PC-3 (cell line): ENCODE measurements around the gene PLAAT1. TPM values are rescaled to one million over a fixed set of nuclear protein-coding genes. Genes with fewer than 3 reads are reported as not detected.

Experiments
- ATAC-seq: fragments of 200-7000 bp; cut with Tn5 transposase; 2 replicates; pipeline ENCODE4 v1.9.1; 2020; ENCODE audit warnings: mild to moderate bottlenecking, moderate library complexity
- BruUV-seq: library from RNA; stranded (reverse); fragments of 400-500 nt; replicated peaks from 2 replicates; lab custom pipeline; 2021; lab: Mats Ljungman, UMichigan
- CTCF ChIA-PET: fragments of 300-600 bp; sonication (Branson Sonifier 250); formaldehyde crosslinking; loops from one replicate; lab custom pipeline; 2022; ENCODE audit warnings: antibody characterized with exemption; lab: Charles Lee
- POLR2A ChIA-PET: fragments of 300-600 bp; sonication (Branson Sonifier 250); formaldehyde crosslinking; loops from one replicate; lab custom pipeline; 2022; ENCODE audit warnings: antibody characterized with exemption; ENCODE audit not compliant: unreplicated experiment; lab: Charles Lee
- DNase-seq: peaks from one replicate; pipeline ENCODE4 v3.0.0-alpha.2; 2015
- H2AFZ ChIP-seq: fragments of 300-600 bp; sonication (generic); 2 replicates; pipeline ENCODE4 v1.6.0; 2016; ENCODE audit warnings: antibody characterized with exemption, low read length
- H3F3A ChIP-seq: fragments of 300-600 bp; sonication (generic); one replicate; pipeline ENCODE4 v1.6.0; 2017; ENCODE audit warnings: antibody characterized with exemption, low read length, control low read depth, mild to moderate bottlenecking; ENCODE audit not compliant: unreplicated experiment
- H3K27ac ChIP-seq: fragments of 300-600 bp; sonication (generic); 2 replicates; pipeline ENCODE4 v1.5.1; 2016; ENCODE audit warnings: mild to moderate bottlenecking, low read length
- H3K27me3 ChIP-seq: fragments of 300-600 bp; sonication (generic); 2 replicates; pipeline ENCODE4 v1.6.1; 2016; ENCODE audit warnings: low read length, mixed read lengths
- H3K36me3 ChIP-seq: fragments of 300-600 bp; sonication (generic); 2 replicates; pipeline ENCODE4 v1.6.1; 2016; ENCODE audit warnings: low read depth, mixed run types, low read length, mixed read lengths
- H3K4me1 ChIP-seq: fragments of 300-600 bp; sonication (generic); 2 replicates; pipeline ENCODE4 v1.5.1; 2016; ENCODE audit warnings: low read length; ENCODE audit not compliant: insufficient read depth
- H3K4me2 ChIP-seq: fragments of 300-600 bp; sonication (generic); 2 replicates; pipeline ENCODE4 v1.6.0; 2016; ENCODE audit warnings: low read length
- H3K4me3 ChIP-seq: fragments of 300-600 bp; sonication (generic); 2 replicates; pipeline ENCODE4 v1.5.1; 2016; ENCODE audit warnings: mild to moderate bottlenecking, low read length, mixed read lengths
- H3K79me2 ChIP-seq: fragments of 300-600 bp; sonication (generic); 2 replicates; pipeline ENCODE4 v1.6.1; 2017; ENCODE audit warnings: low read length, mixed read lengths
- H3K9ac ChIP-seq: fragments of 300-600 bp; sonication (generic); 2 replicates; pipeline ENCODE4 v1.6.0; 2016; ENCODE audit warnings: mild to moderate bottlenecking, low read length
- H3K9me2 ChIP-seq: fragments of 300-600 bp; sonication (generic); replicated peaks from 2 replicates; pipeline ENCODE4 v1.6.1; 2016; ENCODE audit warnings: mixed run types, low read length, mixed read lengths
- H3K9me3 ChIP-seq: fragments of 300-600 bp; sonication (generic); 2 replicates; pipeline ENCODE4 v1.6.1; 2016; ENCODE audit warnings: low read length, mixed read lengths
- H4K20me1 ChIP-seq: fragments of 300-600 bp; sonication (generic); 2 replicates; pipeline ENCODE4 v1.6.1; 2016; ENCODE audit warnings: low read length, mixed read lengths
- CTCF ChIP-seq: fragments of 300-600 bp; sonication (generic); conservative IDR thresholded peaks from 2 replicates; pipeline ENCODE4 v1.5.1; 2017; ENCODE audit warnings: antibody characterized with exemption, low read depth, mild to moderate bottlenecking, low read length
- EZH2 ChIP-seq: fragments of 300-600 bp; sonication (generic); IDR thresholded peaks from one replicate; pipeline ENCODE4 v1.6.1; 2017; ENCODE audit warnings: antibody characterized with exemption, mild to moderate bottlenecking, low read length; ENCODE audit not compliant: unreplicated experiment
- EZH2phosphoT487 ChIP-seq: fragments of 300-600 bp; sonication (generic); IDR thresholded peaks from 2 replicates; pipeline ENCODE4 v1.6.1; 2018; ENCODE audit warnings: mild to moderate bottlenecking, antibody characterized with exemption, low read length, borderline replicate concordance
- intact Hi-C: fragments of 100-400 bp; cut with micrococcal nuclease; formaldehyde crosslinking; loops from 2 replicates; pipeline ENCODE4 v1.9.0; 2023
- total RNA-seq: library from RNA; depleted of rRNA; stranded (reverse); fragments of >200 nt; gene quantifications from 2 replicates; pipeline ENCODE4 v1.2.3, GENCODE V29; 2014

Gene PLAAT1
- total RNA-seq, 1 experiment from 2014 or later: not detected

- no peak for DNase-seq
- Histone ChIP-seq H3K27ac (no peak overlapping the region), H3K9ac (no peak overlapping the region), H4K20me1 (no peaks in the 10 kb centered on the region), H2AFZ (no peak overlapping the region), H3K4me1 (no peaks in the 10 kb centered on the region), H3K36me3 (no peaks in the 10 kb centered on the region), H3K4me2 (no peak overlapping the region), H3F3A (no peaks in the 10 kb centered on the region), H3K9me2 (no peaks in the 10 kb centered on the region), H3K4me3 (no peak overlapping the region), H3K79me2 (no peaks in the 10 kb centered on the region), H3K27me3 (peaks cover 11% of the 10 kb centered on the region; the same call in 1 of the 2 replicates), H3K9me3 (no peaks in the 10 kb centered on the region)
- ATAC-seq: no peak
- no TSS peak for BruUV-seq
- intact Hi-C loops: no loop called here
- TF ChIP-seq EZH2phosphoT487: no peak
- no peak for TF ChIP-seq EZH2
- no peak for TF ChIP-seq CTCF
- POLR2A ChIA-PET: no interaction called here
- CTCF ChIA-PET: no interaction called here
Measured at GRCh38 chr3:193211173-193211572, 29.8 kb upstream of the PLAAT1 start.

GRCh38 chr3:193211984-193212383, 29.0 kb upstream of the PLAAT1 start:
- H4K20me1 ChIP-seq: no peaks in the 10 kb centered on the region
- intact Hi-C loops: no loop called here
- H3K4me1 ChIP-seq: no peaks in the 10 kb centered on the region
- ChIA-PET POLR2A (no interaction called here), CTCF (no interaction called here)
- ATAC-seq (no peak), DNase-seq (no peak)
- no peaks in the 10 kb centered on the region for H3K36me3 ChIP-seq
- H3K79me2 ChIP-seq: no peaks in the 10 kb centered on the region
- peaks cover 11% of the 10 kb centered on the region; the same call in 1 of the 2 replicates for H3K27me3 ChIP-seq
- no peak overlapping the region for H3K9ac ChIP-seq
- BruUV-seq: no TSS peak
- H3K4me2 ChIP-seq: no peak overlapping the region
- H3K27ac ChIP-seq: no peak overlapping the region
- H3K9me3 ChIP-seq: no peaks in the 10 kb centered on the region
- H3K9me2 ChIP-seq: no peaks in the 10 kb centered on the region
- TF ChIP-seq EZH2 (no peak), CTCF (no peak), EZH2phosphoT487 (no peak)
- no peak overlapping the region for H2AFZ ChIP-seq
- no peaks in the 10 kb centered on the region for H3F3A ChIP-seq
- no peak overlapping the region for H3K4me3 ChIP-seq

GRCh38 chr3:193212844-193213243, 28.2 kb upstream of the PLAAT1 start:
- no TSS peak for BruUV-seq
- no peaks in the 10 kb centered on the region for H3K9me3 ChIP-seq
- ATAC-seq (no peak), DNase-seq (no peak)
- H3K27me3 ChIP-seq: peaks cover 12% of the 10 kb centered on the region; the same call in 1 of the 2 replicates
- no peaks in the 10 kb centered on the region for H3K9me2 ChIP-seq
- ChIA-PET POLR2A (no interaction called here), CTCF (no interaction called here)
- H3K9ac ChIP-seq: no peak overlapping the region
- no peak overlapping the region for H2AFZ ChIP-seq
- no peak overlapping the region for H3K4me2 ChIP-seq
- intact Hi-C loops: no loop called here
- no peaks in the 10 kb centered on the region for H3F3A ChIP-seq
- TF ChIP-seq CTCF (no peak), EZH2phosphoT487 (no peak), EZH2 (no peak)
- H4K20me1 ChIP-seq: no peaks in the 10 kb centered on the region
- no peaks in the 10 kb centered on the region for H3K36me3 ChIP-seq
- no peak overlapping the region for H3K27ac ChIP-seq
- H3K4me3 ChIP-seq: no peak overlapping the region
- no peaks in the 10 kb centered on the region for H3K4me1 ChIP-seq
- H3K79me2 ChIP-seq: no peaks in the 10 kb centered on the region
